Endothelial cell of umbilical vein (primary cell): ENCODE results near the gene IL12A.

Experiments
- EZH2 ChIP-seq: IDR thresholded peaks from 2 replicates; pipeline ENCODE4 v1.6.1; 2012; ENCODE audit warnings: borderline replicate concordance, low read depth, mild to moderate bottlenecking, moderate library complexity, low read length, inconsistent platforms; ENCODE audit not compliant: severe bottlenecking
- JUN ChIP-seq: IDR thresholded peaks from 2 replicates; pipeline ENCODE4 v1.6.1; 2011; ENCODE audit warnings: borderline replicate concordance, low read depth; ENCODE audit not compliant: insufficient read length, insufficient read depth
- MYC ChIP-seq: IDR thresholded peaks from one replicate; pipeline ENCODE4 v1.6.1; 2011; ENCODE audit warnings: mild to moderate bottlenecking, low read depth, low read length
- POLR2A ChIP-seq: IDR thresholded peaks from 2 replicates; pipeline ENCODE4 v1.6.1; 2012; ENCODE audit warnings: low read depth, mild to moderate bottlenecking, control low read depth, low read length
- POLR2AphosphoS5 ChIP-seq: IDR thresholded peaks from 2 replicates; pipeline ENCODE4 v1.6.1; 2012; ENCODE audit warnings: low read depth, mild to moderate bottlenecking, control low read depth, low read length, moderate library complexity; ENCODE audit not compliant: insufficient read depth
- TF ChIP-seq, protein P1 (sequence below), 2 donors: IDR thresholded peaks; 1 replicate in 1 of 2; 2 replicates in 1 of 2; pipeline ENCODE4 v1.5.1; 2011; ENCODE audit warnings: low read length in 2 of 2, mild to moderate bottlenecking in 2 of 2, moderate library complexity in 2 of 2, control low read depth in 1 of 2, inconsistent platforms in 1 of 2, low read depth in 1 of 2; ENCODE audit not compliant: insufficient read depth in 1 of 2; ENCODE audit errors: extremely low read depth in 1 of 2

DNA sequence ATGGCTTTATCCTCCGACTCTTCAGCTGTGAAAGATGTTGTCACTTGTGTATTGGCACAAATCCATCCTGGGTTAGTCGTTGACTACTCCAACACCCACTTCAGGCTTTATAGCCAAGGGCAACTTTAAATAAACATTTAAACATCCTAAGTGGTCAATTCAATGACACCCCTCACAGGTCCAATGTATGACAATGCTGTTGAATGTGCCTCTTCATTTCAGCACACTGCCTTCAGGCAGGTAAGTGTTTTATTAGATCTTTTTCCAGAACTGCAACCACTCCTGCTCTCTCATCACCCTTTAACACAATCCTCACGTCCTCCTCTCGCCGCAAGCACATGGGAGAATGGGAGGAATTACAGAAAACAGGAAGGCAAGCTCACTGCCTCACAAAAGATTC, 30.3 kb downstream of the IL12A start:
- TF ChIP-seq POLR2AphosphoS5 (no peak), EZH2 (no peak), POLR2A (no peak), JUN (no peak), MYC (no peak)
- TF ChIP-seq, protein P1, sequence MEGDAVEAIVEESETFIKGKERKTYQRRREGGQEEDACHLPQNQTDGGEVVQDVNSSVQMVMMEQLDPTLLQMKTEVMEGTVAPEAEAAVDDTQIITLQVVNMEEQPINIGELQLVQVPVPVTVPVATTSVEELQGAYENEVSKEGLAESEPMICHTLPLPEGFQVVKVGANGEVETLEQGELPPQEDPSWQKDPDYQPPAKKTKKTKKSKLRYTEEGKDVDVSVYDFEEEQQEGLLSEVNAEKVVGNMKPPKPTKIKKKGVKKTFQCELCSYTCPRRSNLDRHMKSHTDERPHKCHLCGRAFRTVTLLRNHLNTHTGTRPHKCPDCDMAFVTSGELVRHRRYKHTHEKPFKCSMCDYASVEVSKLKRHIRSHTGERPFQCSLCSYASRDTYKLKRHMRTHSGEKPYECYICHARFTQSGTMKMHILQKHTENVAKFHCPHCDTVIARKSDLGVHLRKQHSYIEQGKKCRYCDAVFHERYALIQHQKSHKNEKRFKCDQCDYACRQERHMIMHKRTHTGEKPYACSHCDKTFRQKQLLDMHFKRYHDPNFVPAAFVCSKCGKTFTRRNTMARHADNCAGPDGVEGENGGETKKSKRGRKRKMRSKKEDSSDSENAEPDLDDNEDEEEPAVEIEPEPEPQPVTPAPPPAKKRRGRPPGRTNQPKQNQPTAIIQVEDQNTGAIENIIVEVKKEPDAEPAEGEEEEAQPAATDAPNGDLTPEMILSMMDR (IDR thresholded peaks at IDR 0.05; ENCODE audit: extremely low read depth in 1 of 2, insufficient read depth in 1 of 2, low read depth in 1 of 2, low read length in 2 of 2): no peak
